GM12875 (cell line): ENCODE measurements around the gene FOSL2.

Experiments
- H3K4me3 ChIP-seq: one replicate; pipeline ENCODE4 v1.5.1; 2011; ENCODE audit warnings: low read depth, low read length, control low read depth
- TF ChIP-seq, protein P1 (sequence below): IDR thresholded peaks from 2 replicates; pipeline ENCODE4 v1.5.1; 2011; ENCODE audit warnings: low read depth, mild to moderate bottlenecking, control low read depth, inconsistent platforms, low read length, moderate library complexity, borderline replicate concordance; ENCODE audit not compliant: insufficient read depth

Gene FOSL2

DNA sequence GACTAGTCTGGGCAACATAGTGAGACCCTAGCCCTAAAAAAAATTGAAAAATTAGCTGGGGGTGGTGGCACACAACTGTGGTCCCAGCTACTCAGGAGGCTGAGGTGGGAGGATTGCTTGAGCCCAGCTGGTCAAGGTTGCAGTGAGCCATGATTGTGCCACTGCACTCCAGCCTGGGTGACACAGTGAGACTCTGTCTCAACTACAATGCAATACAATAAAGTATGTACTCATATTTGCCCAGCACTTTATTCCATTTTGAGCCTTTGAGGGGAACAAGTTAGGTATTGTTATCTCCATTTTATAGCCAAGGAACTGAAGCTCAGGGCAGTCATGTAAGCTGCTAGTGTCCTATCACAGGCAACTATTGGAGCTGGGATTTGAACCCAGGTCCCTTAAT lies 53.9 kb downstream of the FOSL2 start:
- no peak overlapping the region for H3K4me3 ChIP-seq
- TF ChIP-seq, protein P1, sequence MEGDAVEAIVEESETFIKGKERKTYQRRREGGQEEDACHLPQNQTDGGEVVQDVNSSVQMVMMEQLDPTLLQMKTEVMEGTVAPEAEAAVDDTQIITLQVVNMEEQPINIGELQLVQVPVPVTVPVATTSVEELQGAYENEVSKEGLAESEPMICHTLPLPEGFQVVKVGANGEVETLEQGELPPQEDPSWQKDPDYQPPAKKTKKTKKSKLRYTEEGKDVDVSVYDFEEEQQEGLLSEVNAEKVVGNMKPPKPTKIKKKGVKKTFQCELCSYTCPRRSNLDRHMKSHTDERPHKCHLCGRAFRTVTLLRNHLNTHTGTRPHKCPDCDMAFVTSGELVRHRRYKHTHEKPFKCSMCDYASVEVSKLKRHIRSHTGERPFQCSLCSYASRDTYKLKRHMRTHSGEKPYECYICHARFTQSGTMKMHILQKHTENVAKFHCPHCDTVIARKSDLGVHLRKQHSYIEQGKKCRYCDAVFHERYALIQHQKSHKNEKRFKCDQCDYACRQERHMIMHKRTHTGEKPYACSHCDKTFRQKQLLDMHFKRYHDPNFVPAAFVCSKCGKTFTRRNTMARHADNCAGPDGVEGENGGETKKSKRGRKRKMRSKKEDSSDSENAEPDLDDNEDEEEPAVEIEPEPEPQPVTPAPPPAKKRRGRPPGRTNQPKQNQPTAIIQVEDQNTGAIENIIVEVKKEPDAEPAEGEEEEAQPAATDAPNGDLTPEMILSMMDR = no peak

DNA sequence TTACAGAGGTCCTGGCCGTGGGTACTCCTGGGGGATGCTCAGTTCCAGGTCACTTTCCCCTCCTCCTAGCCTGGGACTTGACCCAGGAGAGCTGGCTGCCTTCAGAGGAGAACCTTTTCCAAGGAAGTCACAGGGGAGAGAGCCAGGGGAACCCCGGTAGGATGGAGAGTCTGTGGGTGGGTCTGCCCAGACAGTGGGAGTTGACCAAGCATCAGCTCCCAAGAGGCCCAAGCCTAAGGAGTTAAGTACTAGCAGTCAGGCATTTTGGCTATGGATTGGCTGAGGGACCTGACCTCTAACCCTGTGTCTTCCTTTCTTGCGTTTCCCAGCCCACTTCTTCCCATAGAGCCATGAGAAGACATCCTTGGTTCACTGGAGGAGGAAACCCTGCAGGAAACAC lies 54.4 kb downstream of the FOSL2 start:
- TF ChIP-seq, protein P1 = no peak

DNA sequence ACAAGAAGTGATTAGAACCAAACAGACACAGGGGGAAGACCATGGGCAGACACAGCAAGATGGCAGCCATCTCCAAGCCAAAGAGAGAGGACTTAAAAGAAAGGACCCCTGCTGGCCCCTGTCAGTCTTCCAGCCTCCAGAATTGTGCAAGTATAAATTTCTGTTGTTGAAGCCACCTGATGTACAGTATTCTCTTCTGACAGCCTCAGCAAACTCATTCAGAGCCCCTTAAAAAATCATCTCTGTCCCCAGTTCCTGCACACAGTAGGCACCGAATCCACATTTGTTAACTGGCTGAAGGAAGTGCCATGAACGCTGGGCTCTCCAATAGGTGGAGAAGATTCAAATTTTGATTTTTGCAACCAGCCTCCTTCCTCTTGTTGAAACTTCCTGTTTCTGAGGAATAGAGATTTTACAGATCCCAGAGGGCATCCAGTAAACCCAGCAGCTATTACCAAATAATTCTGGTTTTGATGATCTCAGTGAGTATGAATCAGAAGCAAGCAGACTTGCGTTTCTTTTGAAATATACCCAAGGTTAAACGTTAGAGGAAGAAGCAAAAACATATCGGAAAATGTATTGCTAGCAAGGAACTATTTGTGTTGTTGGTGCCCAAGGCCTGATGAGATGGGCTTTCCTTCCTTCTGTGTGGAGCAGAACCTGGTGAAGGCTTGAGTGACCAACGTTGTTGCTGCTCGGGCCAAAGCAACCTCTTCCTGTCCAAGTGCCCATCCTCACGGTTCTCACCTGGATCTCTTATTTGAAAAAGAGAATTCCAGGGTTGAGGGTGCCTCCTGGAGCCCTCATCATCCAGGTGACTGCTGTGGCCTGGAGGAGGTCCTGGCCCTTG lies 55.5 kb downstream of the FOSL2 start:
- no peak overlapping the region for H3K4me3 ChIP-seq
- TF ChIP-seq, protein P1 = no peak

More for the DNA sequence above, 54.4 kb downstream of the FOSL2 start:
- no peak overlapping the region for H3K4me3 ChIP-seq

DNA sequence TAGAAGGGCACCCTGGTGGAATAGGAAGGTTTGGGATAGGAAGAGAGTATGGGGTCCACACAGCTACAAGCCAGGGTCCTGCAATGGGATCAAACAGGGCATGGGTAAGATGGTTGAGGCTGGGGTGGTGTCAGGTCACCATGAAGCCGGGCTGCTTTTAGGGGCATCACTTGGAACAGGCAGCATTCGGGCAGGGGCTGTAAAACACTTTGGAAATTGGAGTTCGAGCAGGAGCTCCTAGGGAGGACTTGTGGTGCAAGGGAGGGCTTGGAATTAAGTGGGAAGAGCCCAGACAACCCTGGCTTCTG lies 56.1 kb downstream of the FOSL2 start:
- H3K4me3 ChIP-seq = no peak overlapping the region
- TF ChIP-seq, protein P1 = no peak

DNA sequence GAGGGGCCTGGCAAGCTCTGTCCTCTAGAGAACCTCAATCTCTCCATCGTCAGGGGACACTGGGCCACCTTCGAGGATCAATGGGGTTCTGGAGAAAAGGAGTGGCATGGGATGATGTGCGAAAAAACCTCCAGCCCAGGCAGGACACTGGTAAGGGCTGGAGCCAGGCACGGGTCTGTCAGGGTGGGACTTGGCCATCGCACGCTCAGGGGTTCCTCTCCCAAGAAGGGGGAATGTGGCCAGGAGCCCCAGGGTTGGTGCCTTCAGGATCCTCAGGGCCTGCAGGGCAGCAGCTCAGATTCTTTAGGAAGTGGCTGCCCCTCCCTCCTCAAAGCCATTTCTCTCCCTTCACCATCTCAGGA lies 56.4 kb downstream of the FOSL2 start:
- no peak overlapping the region for H3K4me3 ChIP-seq
- TF ChIP-seq, protein P1 = no peak

DNA sequence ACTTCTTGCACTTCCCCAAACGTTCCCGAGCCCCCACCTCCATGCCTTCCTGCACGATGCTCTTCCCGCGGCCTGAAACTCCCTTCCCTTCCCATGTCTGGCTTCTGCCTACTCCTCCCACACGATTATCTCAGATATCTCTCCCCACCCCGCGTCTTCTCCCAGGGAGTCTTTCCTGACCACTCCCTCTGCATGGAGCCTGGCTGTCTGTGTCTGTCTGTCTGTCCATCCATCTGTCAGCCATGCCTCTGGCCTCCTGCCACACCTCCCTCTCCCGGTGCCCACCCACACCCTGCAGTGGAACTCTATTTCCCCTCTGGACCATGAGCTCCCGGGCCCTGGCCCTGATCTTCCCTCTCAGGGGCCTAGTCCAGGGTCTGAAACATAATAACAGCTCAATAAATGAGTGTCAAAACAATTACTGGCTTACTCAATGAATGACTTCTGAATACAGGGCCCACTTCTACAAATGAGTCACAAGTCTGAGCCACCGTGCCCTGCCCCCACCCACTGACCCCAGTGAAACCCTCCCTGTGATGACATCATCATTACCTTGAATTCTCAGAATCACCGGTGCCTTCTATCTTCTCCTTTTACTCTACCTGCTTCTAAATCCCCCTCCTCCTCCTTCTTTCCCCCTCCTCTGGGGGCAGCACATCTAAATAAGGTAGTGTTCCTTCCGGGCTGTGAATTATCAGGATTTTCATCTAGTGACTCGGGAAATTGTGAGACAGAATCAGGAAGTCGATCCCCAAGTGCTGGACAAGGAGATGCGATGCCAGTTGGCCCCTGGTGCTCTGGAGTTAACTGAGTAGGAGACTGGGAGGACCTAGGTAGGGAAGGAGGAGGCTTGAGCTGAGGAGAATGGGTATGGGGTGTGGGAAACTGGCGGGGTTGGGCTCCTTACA lies 57.1 kb downstream of the FOSL2 start:
- no peak overlapping the region for H3K4me3 ChIP-seq
- TF ChIP-seq, protein P1 = no peak

DNA sequence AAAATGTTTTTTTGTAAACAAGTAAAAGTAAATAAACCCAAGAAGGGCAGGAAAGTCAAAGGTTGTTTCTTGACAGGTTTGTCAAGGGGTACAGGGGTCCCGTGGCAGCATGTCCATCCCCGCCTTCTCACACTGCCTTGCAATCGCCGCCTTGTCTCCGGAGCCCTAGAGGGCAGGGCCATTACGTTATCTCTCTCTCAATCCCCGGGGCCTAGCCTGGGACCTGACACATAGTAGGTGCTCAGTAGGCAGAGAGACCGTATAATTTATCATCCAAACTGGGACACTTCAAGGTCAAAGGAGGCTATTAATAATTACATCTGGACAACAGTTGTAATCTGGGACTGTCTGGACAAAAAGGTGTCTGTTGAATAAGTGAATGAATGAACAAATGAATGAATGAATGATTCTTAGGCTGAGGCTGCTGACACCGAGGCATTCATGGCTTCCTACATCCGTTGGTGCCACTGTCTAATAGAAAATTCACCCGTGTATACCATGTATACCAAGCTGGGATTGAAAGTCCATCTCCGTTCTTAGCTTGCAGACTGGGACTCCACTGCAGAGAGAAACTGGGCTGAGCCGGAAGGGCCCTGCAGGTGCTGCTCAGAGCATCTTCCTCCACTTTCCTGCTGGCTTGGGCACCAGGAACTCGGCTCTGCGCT lies 58.4 kb downstream of the FOSL2 start:
- H3K4me3 ChIP-seq = no peak overlapping the region
- TF ChIP-seq, protein P1 = no peak
